Right cardiac atrium (tissue), 5 donors: ENCODE measurements around the gene IPO11. TPM values are rescaled to one million over a fixed set of nuclear protein-coding genes. Genes with fewer than 3 reads are reported as not detected.

Experiments used
- ATAC-seq, 2 donors: fragments of 200-7000 bp; cut with Tn5 transposase; one replicate each; pipeline versions ENCODE4 v1.8.0 to v1.9.1; 2020; ENCODE audit warnings: moderate library complexity in 2 of 2, mild to moderate bottlenecking in 1 of 2
- DNase-seq, 3 donors: peaks; one replicate each; pipeline ENCODE4 v3.0.0-alpha.2; 2020
- H3K27ac ChIP-seq: one replicate; pipeline ENCODE4 v1.5.1; 2013; ENCODE audit warnings: mild to moderate bottlenecking, low read length, control low read depth, moderate library complexity
- H3K27me3 ChIP-seq: one replicate; pipeline ENCODE4 v1.6.1; 2013; ENCODE audit not compliant: control insufficient read depth, insufficient read depth
- H3K4me1 ChIP-seq: one replicate; pipeline ENCODE4 v1.6.1; 2013; ENCODE audit warnings: low read length; ENCODE audit not compliant: control insufficient read depth, insufficient read depth
- H3K4me3 ChIP-seq: one replicate; pipeline ENCODE4 v1.5.1; 2013; ENCODE audit warnings: low read length, control low read depth
- H3K9me3 ChIP-seq: one replicate; pipeline ENCODE4 v1.6.1; 2013; ENCODE audit warnings: low read length; ENCODE audit not compliant: control insufficient read depth
- WGBS: extraction: QIAGEN DNeasy Blood & Tissue Kit; methylation state at CpG from one replicate; pipeline ENCODE4 v1.1.7; 2013; 5-methylcytosine and 5-hydroxymethylcytosine counted together
- intact Hi-C, 4 donors: fragments of 100-400 bp; cut with DNase I; formaldehyde crosslinking; loops; one replicate each; pipeline versions ENCODE4 v1.11.0 to v1.14.0; 2022 to 2023
- polyA plus RNA-seq: library from polyadenylated mRNA; stranded (reverse); fragments of 200-250 nt; gene quantifications from one replicate; pipeline ENCODE4 v1.2.3, GENCODE V29; 2013
- total RNA-seq, 4 donors: library from RNA; stranded (reverse); fragmentation: NEBNext Ultra II Directional; extraction: Animal tissue kit (Norgen Biotek cat#: 25700); gene quantifications; one replicate each; pipeline ENCODE4 v1.2.1, GENCODE V29; 2021
- donor health status: healthy with polysubstance abuse.
- donor health status: DM: no; HTN: yes; CAD: no.
- donor health status: DM: no; HTN: no; CAD: no.
- donor health status: DM: no; HTN: yes; CAD: no; lungs with severe emphysema.
- donor health status: DM: yes; HTN: yes; CAD: no.

Gene IPO11
- total and polyA plus RNA-seq, 5 donors = 10.2 to 37.4 (median 30.3) TPM

DNA sequence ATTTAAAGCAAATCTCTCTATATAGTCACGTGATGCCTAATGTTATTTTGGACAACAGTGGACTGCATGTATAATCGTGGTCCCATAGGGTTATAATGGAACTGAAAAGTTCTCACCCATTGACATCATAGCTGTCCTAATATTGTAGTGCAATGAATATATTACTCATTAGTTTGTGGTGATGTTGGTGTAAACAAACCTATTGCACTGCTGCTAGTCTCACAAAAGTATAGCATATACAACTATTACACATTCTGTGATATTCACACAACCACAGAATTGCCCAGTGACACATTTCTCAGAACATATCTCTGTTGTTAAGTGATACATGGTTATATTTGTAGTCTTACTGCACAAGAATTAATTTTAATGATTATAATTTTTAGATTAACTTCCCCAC lies 37.7 kb downstream of the IPO11 start:
- no peaks in the 10 kb centered on the region for H3K9me3 ChIP-seq
- no peak overlapping the region for H3K27ac ChIP-seq
- intact Hi-C loops = no loop called here
- no peak for DNase-seq
- WGBS = 81% methylated on average over 2 of the region's 2 CpGs
- H3K27me3 ChIP-seq = no peaks in the 10 kb centered on the region
- no peaks in the 10 kb centered on the region for H3K4me1 ChIP-seq
- H3K4me3 ChIP-seq = no peak overlapping the region
- no peak for ATAC-seq

- no peaks in the 10 kb centered on the region for H3K9me3 ChIP-seq
- no peaks in the 10 kb centered on the region for H3K27me3 ChIP-seq
- DNase-seq (no peak), ATAC-seq (no peak)
- H3K27ac ChIP-seq = no peak overlapping the region
- no peak overlapping the region for H3K4me3 ChIP-seq
- WGBS = 98% methylated on average over 1 of the region's 1 CpG
- intact Hi-C loops = no loop called here
- no peaks in the 10 kb centered on the region for H3K4me1 ChIP-seq
These were observed 44.5 kb downstream of the IPO11 start for GRCh38 chr5:62457071-62457470.

- H3K27me3 ChIP-seq = no peaks in the 10 kb centered on the region
- intact Hi-C loops = loop anchor here (5.0 kb wide), 2 partner anchors 317 to 322 kb away; no protein-coding TSS in a partner anchor
- H3K4me1 ChIP-seq = no peaks in the 10 kb centered on the region
- DNase-seq (no peak), ATAC-seq (peak; percentile 62 to 72)
- no peak overlapping the region for H3K4me3 ChIP-seq
- H3K9me3 ChIP-seq = no peaks in the 10 kb centered on the region
- no peak overlapping the region for H3K27ac ChIP-seq
These were observed 48.0 kb downstream of the IPO11 start for GRCh38 chr5:62460578-62460983.

- Histone ChIP-seq H3K4me3 (no peak overlapping the region), H3K4me1 (no peaks in the 10 kb centered on the region), H3K9me3 (no peaks in the 10 kb centered on the region), H3K27me3 (no peaks in the 10 kb centered on the region), H3K27ac (no peak overlapping the region)
- DNase-seq (no peak), ATAC-seq (no peak)
- intact Hi-C loops = loop anchor here (5.0 kb wide), 2 partner anchors 316 to 321 kb away; no protein-coding TSS in a partner anchor
- 82% methylated on average over 4 of the region's 4 CpGs for WGBS
These were observed 49.0 kb downstream of the IPO11 start for GRCh38 chr5:62461561-62461960.

DNA sequence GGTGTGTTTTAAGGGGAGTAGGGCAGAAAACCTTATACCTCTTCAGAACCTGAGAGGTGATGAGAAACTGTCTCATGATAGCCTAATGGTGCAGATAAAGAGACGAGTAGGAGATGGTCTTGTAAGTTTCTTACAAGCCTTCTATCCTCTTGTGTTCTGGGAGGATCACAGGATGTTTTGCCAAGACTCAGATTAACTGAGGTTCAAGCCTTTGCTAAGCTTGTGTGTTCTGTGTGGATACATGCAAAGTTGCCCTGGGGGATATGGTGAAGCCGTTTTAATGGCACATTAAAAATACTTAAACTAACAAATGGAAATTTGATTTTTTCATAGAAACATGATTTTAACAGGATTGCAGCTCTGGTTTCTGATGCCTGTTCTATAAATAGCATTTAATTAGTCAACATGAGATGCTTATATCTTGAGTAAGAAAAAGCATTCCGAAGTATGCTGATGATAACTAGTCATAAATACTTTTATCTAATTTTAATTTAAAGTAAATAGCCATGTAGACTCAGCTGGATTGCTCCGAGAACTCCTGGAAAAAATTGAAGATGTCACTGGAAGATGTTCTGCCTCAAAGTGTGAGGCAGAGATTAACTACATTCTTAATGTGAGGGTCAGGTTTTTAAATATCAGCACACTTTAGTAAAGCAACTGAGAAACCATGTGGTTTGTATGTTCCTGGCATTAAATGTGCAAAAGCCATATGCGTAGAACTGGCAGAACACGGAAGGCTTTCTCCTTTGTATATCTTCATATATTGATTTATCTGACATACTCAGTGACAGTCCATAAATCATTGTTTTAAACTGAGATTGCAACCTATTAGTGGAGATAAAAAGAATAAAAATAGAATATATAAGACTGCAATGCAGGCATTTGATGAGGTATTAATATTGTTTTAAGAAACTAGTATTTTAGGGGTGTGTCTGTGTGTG lies 53.7 kb downstream of the IPO11 start:
- Histone ChIP-seq H3K4me3 (no peak overlapping the region), H3K4me1 (no peaks in the 10 kb centered on the region), H3K9me3 (no peaks in the 10 kb centered on the region), H3K27me3 (no peaks in the 10 kb centered on the region), H3K27ac (no peak overlapping the region)
- no peak for DNase-seq
- intact Hi-C loops = no loop called here
- 62% methylated on average over 6 of the region's 6 CpGs for WGBS
- no peak for ATAC-seq

DNA sequence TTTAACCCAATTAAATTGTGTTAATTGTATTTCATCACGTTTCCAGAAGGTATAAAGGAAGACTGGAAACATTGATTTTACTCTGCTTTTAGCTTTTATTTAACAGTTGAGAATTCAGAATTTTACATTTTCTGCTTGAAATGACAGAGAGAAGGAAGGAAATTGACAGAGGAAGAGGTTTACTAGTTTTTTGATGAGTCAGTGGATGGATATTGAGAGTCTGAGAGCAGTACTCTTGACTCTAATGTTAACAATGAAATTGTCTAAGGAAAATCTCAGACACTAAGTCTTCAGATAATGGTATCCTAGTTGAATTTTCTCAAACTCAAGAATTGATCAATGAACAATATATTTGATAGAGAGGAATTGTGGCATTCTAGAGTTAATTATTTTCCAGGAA lies 60.6 kb downstream of the IPO11 start:
- Histone ChIP-seq H3K4me3 (no peak overlapping the region), H3K27ac (no peak overlapping the region), H3K9me3 (no peaks in the 10 kb centered on the region), H3K4me1 (no peaks in the 10 kb centered on the region), H3K27me3 (no peaks in the 10 kb centered on the region)
- no peak for DNase-seq
- no peak for ATAC-seq
- WGBS = 85% methylated on average over 1 of the region's 1 CpG
- intact Hi-C loops = no loop called here

DNA sequence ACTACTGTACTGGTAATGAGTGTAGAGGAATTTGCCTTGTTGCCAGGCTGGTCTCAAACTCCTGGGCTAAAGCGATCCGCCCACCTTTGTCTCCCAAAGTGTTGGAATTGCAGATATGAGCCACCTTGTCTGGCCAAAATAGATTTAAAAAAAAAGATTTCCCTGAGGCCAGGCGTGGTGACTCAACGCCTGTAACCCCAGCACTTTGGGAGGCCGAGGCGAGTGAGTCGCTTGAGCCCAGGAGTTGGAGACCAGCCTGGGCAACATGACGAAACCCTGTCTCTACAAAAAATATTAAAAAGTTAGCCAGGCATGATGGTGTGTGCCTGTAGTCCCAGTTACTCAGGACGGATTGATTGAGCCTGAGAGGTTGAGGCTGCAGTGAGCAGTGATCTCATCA lies 62.5 kb downstream of the IPO11 start:
- Histone ChIP-seq H3K27ac (no peak overlapping the region), H3K4me1 (no peaks in the 10 kb centered on the region), H3K27me3 (no peaks in the 10 kb centered on the region), H3K4me3 (no peak overlapping the region), H3K9me3 (no peaks in the 10 kb centered on the region)
- ATAC-seq (peak; percentile 42 to 47), DNase-seq (peak; percentile 20 to 67 (median 46))
- 74% methylated on average over 9 of the region's 9 CpGs for WGBS
- intact Hi-C loops = no loop called here

DNA sequence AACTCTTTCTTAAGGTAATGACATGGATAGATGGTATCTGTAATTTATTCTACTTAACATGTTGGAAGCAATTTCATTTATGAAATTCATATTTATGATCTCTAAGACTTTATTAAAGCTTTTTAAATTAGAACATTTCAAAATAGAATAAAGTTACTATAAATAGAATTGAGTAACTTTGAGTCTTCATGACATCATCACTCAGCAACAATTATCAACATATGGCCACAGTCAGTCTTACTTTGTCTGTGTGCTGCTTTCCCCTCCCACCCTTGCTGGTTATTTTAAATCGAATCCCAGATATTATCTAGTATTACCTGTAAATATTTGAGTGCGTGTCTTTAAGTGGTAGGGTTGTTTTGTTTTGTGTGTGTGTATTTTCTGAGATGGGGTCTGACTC lies 65.2 kb downstream of the IPO11 start:
- Histone ChIP-seq H3K27me3 (no peaks in the 10 kb centered on the region), H3K27ac (no peak overlapping the region), H3K4me3 (no peak overlapping the region), H3K4me1 (no peaks in the 10 kb centered on the region), H3K9me3 (no peaks in the 10 kb centered on the region)
- 72% methylated on average over 2 of the region's 2 CpGs for WGBS
- no peak for DNase-seq
- no peak for ATAC-seq
- intact Hi-C loops = no loop called here

DNA sequence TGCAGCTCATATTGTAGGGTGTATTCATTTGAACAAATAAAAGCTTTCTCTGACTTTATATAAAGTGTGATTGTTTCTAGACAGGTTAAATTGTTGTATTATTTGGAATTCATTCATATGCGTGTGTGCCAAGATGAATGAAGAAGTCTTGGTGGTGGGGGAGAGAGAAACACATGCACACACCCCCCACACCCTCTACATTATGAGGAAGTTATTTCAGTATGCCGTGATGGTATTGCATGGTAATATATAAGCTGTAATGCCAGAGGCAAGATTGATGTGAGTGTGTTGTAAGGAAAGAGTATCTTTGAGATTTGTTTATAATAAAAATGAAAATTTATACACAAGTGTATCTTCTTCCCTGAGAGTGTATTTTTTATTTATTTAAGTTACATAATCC lies 71.0 kb downstream of the IPO11 start:
- Histone ChIP-seq H3K27ac (no peak overlapping the region), H3K27me3 (no peaks in the 10 kb centered on the region), H3K9me3 (no peaks in the 10 kb centered on the region), H3K4me1 (no peaks in the 10 kb centered on the region), H3K4me3 (no peak overlapping the region)
- intact Hi-C loops = no loop called here
- no peak for DNase-seq
- WGBS = 76% methylated on average over 2 of the region's 2 CpGs
- ATAC-seq = no peak

GRCh38 chr5:62486672-62487071 lies 74.1 kb downstream of the IPO11 start:
- intact Hi-C loops = no loop called here
- Histone ChIP-seq H3K4me3 (no peak overlapping the region), H3K27ac (no peak overlapping the region), H3K4me1 (no peaks in the 10 kb centered on the region), H3K27me3 (no peaks in the 10 kb centered on the region), H3K9me3 (no peaks in the 10 kb centered on the region)
- ATAC-seq (no peak), DNase-seq (no peak)
- WGBS = 80% methylated on average over 1 of the region's 1 CpG

- Histone ChIP-seq H3K9me3 (no peaks in the 10 kb centered on the region), H3K4me3 (no peak overlapping the region), H3K27ac (no peak overlapping the region), H3K27me3 (no peaks in the 10 kb centered on the region), H3K4me1 (no peaks in the 10 kb centered on the region)
- ATAC-seq (no peak), DNase-seq (no peak)
- intact Hi-C loops = no loop called here
- WGBS = 98% methylated on average over 4 of the region's 4 CpGs
These were observed 76.0 kb downstream of the IPO11 start for GRCh38 chr5:62488531-62488930.
